Activated CD4-positive, alpha-beta T cell treated with anti-CD3 and anti-CD28 coated beads for 1 hour (primary cell): ENCODE measurements around the gene OVCH1.
"Not testable (repeated sequence)": the region's sequence is repeated elsewhere in the genome, so short reads cannot be mapped to it uniquely, and the experiment has no call there.

ENCODE experiments used
- DNase-seq: peaks from one replicate; pipeline ENCODE4 v3.0.0-alpha.2; 2020

OVCH1 gene

GRCh38 chr12:29486972-29487371 is 10.5 kb downstream of the OVCH1 start:
- DNase-seq, result no peak

DNA sequence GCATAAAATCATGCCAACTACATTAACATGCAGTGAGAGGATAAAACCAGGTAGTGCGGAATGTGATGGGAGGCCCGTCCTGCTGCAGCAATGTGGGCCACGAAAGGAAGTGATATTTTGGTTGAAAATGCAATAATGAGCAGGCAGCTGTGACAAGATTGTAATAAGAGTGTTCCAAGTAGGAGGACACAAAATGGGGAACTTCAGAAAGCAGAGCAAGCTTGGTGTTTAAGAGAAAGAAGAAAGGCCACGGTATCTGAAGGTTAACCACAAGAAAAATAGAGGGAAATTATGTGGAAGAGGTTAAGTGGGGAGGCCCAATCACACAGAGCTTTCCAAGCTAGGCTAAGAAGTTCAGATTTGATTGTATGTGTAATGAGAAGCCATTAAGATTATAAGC is 34.3 kb downstream of the OVCH1 start:
- DNase-seq, result no peak

GRCh38 chr12:29460082-29460481 is 37.4 kb downstream of the OVCH1 start:
- DNase-seq, result no peak

DNA sequence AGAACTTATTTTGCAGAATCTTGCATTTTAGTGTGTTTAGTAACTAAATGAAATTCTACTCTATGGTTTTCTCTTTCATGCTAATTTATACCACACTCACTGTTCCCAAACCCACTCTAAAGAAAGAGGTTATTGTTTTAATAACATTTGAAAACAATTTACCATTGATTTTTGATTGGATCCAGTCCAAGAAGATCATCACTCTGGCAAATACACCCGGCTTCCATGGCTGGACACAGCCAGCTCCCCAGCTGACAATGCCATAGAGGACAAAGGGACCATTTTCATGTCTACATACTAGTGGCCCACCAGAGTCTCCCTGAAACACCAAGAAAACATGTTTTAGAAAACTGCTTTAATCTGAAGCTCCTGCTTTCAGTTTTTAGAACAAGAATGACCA is 42.4 kb downstream of the OVCH1 start:
- DNase-seq, result no peak

DNA sequence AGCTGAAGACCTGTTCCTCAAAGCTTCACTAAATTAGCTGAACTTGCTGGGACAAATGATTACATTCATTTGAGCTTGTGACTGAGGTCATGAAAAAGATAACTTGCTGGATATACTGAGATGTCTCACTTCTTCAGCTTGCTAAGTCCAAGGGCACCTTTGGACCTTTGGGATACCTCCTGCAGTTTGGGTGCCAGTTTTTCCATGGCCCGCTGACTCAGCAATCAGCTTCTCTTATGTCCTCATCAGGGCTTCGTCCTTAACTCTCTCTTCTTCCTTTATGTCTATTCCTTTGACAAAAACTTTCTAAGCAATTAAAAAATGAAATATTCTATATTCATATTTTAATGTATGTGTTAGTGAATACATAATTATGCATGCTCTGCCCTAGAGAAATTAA is 45.6 kb downstream of the OVCH1 start:
- DNase-seq, result no peak

- DNase-seq, result no peak
Observed at GRCh38 chr12:29448157-29448556, 49.3 kb downstream of the OVCH1 start.

- no peak for DNase-seq
Observed at GRCh38 chr12:29447285-29447975, 50.1 kb downstream of the OVCH1 start.

DNA sequence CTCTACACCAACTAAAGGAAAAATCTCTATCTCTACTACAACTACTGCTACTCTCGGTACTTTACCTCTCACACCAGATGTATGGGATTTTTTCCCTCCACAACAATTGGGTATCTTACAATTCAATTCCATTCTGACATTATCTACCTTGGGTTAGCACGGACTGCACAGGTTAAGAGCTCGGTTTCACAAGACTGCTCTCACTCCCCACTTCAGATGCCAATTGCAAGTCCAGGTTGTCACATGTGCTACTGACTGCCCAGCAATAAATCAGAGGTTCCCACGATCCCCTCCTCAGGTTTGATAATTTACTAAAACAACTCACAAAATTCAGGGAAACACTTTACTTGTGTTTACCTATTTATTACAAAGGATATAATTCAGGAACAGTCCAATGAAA is 58.0 kb downstream of the OVCH1 start:
- no peak for DNase-seq

DNA sequence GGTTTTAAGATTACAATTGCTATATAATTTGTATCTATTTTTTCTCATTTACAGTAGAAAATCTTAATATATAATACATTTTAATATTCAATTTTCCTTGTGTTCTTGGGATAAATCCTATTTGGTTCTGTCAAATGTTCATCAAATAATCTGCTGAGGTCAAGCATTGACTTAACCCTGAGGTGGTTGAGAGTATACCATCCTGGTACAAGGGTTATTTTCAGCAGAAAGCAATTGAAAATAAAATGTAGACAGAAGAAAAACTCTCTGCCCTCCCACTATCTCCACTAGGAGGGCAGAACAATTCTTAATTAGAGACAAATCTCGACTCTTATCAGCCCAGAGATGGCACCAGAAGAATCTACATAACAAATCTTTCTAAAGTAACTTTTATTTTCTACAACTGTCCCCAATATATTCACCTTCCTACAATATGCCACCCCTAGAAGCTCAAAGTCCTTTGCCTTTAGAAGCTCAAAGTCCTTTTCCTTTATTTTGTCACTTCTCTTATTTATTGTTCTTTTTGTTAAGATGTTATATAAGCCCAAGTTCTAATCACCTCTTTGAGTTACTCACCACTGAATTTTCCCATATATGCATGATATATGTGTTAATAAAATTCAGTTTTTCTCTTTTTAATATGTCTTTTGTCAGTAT is 58.6 kb downstream of the OVCH1 start:
- DNase-seq, result no peak

DNA sequence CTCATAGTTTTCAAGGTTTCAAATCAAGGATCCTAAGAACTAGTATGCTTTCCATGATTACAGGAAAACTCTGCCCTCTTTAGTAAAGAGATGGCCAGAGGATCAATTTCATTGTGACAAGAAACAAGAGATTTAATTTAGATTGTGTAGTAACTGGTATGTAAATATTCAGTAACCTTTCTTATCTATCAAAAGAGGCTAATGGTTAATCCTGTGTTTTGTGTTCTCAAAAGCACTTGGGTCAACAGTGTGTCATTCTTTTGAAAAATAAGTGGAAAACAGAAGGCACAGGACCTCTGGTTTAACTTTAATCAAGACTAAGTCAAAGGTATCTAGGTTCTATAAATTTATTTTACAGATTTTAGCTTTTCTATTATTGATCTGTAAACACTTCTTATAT is 59.9 kb downstream of the OVCH1 start:
- no peak for DNase-seq

DNA sequence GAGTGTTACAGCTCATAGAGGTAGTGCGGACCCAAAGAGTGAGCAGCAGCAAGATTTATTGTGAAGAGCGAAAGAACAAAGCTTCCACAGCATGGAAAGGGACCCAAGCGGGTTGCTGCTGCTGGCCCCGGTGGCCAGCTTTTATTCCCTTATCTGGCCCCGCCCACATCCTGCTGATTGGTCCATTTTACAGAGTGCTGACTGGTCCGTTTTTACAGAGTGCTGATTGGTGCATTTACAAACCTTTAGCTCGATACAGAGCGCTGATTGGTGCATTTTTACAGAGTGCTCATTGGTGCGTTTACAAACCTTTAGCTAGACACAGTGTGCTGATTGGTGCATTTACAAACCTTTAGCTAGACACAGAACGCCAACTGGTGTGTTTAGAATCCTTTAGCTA is 60.7 kb downstream of the OVCH1 start:
- not testable (repeated sequence) for DNase-seq

DNA sequence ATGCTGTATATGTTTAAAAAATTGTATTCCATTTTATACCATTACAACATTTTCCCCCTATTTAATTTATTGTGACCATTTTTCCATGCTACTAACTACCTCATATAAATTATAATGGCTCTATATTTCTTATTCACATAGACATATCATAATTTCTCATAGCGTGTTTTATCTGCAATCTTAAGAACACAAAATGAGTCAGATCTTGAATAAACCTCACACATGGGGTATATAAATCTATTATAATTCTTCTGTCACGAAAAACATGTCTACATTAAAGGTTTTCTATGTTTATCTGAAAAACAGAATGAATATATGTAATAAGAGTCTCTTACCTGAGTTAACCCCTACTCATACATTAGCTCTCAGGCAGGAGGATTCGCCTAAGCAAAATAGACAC is 66.0 kb downstream of the OVCH1 start:
- no peak for DNase-seq

DNA sequence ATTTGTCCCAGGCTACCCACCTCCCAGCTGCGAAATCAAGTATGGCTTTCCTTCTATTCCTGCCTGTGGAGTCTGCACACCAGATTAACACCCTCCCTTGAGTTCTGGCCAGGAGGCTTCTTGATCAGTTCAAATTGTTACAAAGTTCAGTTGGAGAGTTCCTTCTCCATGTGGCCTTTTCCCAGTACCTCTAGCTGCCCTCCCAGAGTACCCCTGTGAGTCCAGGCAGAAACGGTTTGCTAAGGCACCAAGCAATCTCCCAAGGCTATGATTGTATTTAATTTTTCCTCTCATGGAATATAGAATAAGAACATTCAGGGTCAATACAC is 66.8 kb downstream of the OVCH1 start:
- no peak for DNase-seq

DNA sequence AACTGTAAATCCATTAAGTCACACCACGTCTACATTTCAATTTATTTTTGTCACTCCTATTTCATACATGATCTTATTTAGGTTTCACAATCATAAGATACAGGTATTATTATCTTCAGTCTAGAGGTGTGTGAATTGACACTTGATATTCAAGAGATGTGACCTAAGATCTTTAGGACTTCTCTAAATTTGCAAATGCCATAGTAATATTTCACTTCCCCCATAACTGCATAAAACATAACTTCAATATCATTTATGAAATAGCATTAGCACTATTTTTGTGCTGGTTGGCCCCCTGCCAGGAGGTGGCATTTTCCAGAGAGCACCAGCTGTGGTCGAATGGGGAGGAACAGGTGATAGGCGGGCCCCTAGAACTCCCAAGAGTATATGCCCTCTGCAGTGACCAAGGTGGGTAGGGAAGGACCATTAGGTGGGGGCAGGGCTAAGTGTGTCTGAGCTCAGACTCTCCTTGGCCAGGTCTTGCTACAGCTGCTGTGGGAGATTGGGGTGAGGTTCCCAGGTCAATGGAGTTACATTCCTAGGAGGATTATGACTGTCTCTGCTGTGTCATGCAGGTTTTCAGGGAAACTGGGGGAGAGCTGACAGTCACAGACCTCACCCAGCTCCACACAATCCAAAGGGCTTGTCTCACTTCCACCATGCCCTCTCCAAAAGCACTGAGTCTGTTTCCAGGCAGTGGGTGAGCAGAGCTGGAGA is 67.3 kb downstream of the OVCH1 start:
- DNase-seq, result no peak

DNA sequence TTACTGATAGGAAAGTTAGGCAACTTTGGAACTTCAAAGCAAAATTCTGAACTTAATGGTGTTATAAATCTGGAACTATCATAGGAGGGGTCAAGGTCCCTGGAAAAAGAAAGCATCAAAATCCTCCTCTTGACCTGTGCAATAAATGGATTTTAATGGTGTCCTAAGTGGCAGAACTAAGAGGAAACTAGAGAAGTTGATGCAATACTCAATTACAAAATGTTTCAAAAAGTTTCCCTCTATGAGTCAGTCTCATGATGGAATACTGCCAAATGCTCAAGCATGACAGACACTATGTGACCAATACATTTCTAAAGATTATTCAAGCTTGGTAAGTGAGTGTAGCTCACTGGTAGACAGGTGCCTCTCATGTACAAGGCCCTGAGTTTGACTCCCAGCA is 68.9 kb downstream of the OVCH1 start:
- DNase-seq, result no peak

DNA sequence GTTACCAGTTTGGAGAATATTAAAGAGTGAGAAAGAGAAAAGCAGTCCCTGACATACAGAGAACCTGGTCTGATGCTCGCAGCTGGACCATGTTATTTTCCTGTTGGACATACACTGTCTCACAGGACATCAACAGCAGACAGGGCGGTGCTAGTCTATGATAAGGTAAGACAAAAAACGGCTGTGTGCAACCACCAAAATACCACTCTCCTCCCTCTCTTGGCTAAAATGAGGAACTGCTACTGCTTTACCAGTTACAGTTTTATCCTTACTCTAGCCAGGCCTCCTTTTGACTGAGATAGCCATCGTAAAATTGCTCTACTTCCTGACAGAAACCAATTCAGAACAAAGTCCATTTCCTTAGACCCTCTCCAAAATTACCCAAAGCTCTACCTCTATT is 69.5 kb downstream of the OVCH1 start:
- no peak for DNase-seq

DNA sequence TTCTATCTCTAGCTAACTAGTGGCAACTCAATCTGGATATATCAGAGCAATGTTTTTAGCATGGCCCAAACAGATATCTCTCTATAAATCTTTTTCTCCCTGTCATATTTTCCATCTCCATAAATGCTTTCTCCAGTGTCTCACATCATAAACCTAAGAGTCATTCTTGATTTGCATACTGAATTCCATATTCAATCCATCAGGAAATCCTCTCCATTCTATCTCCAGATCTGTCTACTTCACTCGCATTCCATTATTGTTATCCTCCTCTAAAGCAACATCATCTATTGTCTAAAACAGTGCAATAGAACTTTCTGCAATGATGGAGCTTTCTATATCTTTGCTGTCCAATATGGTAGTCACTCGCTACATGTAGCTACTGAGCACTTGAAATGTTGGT is 71.0 kb downstream of the OVCH1 start:
- no peak for DNase-seq

DNA sequence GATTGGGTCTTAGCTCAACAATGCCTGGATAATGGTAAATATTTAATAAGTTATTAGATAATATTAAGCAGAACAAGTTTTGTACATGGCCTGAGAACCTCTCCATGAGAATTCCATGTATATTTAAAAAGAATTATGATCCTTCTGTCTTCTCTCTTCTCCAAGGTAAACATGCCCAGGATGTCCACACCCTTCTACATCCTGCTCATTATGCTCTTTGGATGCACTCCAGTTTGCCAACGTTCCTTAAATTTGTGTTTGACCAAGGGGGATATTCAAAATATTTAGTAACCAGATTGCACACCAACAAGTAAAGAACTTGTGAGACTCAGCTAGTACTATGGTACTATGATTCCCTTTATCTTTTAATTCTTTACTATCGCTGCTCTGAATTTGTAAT is 71.8 kb downstream of the OVCH1 start:
- DNase-seq, result no peak

DNA sequence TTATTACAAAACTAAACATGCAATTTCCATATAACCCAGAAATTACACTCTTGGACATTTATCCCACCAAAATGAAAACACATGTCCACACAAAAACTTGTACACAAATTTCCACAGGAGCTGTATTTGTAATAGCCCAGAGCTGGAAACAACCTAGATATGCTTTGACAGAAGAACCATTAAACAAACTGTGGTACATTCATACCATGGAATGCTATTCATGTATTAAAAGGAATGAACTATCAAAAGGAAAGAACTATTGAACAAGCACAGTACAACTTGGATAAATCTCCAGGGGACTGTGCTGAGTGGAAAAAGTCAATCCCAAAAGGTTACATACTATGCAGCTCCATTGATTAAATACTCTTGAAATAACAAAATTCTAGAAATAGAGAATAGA is 80.7 kb downstream of the OVCH1 start:
- DNase-seq, result no peak

DNA sequence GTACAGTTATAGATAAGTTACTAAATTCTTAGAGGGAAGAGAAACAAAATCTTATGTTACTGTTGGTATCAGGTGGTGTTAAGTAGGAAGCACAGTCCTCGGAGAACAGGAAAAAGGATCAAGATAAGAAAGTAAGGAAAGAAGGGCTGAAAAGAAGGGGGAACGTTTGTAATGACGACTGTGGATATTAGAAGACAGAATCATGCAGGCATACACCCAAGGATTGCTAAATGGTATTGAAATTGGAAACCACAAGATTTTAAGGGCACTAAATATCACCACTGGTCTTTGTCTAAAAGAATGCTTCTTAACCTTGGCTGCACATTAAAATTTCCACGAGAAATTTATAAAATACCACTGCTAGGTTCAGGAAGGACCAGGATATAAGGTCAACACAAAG is 82.4 kb downstream of the OVCH1 start:
- DNase-seq, result no peak

GRCh38 chr12:29414368-29414767 is 83.1 kb downstream of the OVCH1 start:
- DNase-seq, result no peak

DNA sequence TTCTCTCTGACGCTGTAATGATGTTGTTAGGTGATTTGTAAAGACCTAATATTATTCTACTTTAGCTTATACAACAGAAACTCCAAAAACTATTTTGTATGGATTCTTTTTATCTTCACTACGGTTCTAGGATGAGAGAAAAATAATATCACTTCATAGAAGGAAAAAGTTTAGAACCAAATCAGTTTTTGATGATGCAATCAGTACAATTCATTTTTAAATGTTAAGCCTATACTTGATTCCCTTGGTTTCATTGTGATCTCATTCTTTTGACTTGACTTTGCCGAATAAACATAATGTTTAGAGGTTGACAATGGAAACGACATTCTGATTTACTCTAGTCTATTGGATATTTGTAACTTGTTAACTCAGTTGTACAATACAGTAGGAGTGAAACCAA is 91.9 kb downstream of the OVCH1 start:
- no peak for DNase-seq

DNA sequence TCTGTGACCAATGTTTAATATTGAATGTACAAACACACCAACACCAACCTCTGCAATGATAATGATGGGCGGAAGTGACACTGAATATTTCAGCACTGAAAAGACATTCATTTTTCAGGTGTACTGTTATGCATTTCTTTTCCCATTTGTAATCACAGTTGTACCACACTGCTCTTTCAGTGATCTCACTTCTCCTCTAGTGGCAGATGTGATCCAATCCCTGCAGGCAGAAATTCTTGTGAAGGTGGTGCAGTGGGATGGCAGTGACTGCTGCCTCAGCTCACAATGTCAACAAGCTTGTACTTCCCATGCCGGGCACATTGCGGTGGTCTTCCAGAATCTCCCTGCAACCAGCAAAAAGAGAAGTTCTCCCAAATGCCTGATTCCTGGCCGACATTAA is 93.5 kb downstream of the OVCH1 start:
- DNase-seq, result no peak

DNA sequence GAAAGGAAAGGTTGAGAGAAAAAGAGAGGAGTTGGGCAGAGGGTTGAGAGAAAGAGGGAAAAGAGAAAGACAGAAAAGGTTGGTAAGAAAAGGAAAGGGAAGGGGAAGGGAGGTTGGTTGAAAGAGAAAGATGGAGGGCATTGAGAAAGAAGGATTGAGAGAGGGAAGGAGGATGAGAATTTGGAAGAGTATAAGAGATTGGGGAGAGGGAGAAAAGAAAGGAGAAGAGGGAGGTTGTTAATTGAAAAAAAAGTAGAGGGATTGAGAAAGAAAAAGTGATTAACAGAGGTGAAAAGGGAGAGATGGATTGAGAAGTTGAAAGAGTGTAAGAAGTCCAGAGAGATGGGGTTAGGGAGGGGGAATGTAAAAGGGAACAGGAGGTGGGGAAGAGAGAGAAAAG is 95.0 kb downstream of the OVCH1 start:
- no peak for DNase-seq

DNA sequence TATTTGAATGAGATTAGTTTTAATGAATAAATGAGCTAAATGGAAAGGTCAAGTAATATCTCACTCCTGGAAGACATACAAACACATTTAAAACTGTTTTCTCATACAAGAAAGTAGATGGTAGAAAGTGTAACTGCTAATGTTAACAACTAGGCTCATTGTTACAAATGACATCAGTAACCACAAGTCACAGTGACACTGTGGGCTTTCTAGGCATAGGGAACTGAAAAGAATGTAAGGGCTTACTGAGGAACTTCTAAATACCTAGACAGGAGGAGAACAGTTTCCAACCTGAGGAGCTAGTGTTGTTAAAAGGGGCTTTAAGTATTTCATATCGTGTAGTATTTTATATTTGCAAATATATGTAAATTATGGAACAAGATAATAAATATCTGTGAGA is 99.0 kb downstream of the OVCH1 start:
- no peak for DNase-seq
